IMR-90 (cell line): ENCODE data around the gene PPL. TPM values are rescaled to one million over a fixed set of nuclear protein-coding genes. Genes with fewer than 3 reads are reported as not detected.

Experiments used
- ATAC-seq: fragments of 200-7000 bp; cut with Tn5 transposase; 2 replicates; pipeline ENCODE4 v1.9.1; 2020; ENCODE audit warnings: low read depth, mild to moderate bottlenecking, moderate library complexity
- BruUV-seq: library from RNA; stranded (reverse); fragments of 400-500 nt; replicated peaks from 2 replicates; lab custom pipeline; 2021; lab: Mats Ljungman, UMichigan
- CTCF ChIA-PET: fragments of 300-600 bp; formaldehyde crosslinking; extraction: SDS; loops from one replicate; lab custom pipeline; 2021; ENCODE audit warnings: antibody characterized with exemption; lab: Yijun Ruan, JAX
- POLR2A ChIA-PET: fragments of 300-600 bp; sonication (Branson Sonifier 250); formaldehyde crosslinking; loops from one replicate; lab custom pipeline; 2022; ENCODE audit warnings: antibody characterized with exemption; ENCODE audit not compliant: unreplicated experiment; lab: Charles Lee
- DNase-seq: peaks from one replicate; pipeline ENCODE4 v3.0.0; 2013
- H2AFZ ChIP-seq: replicated peaks from 2 replicates; pipeline ENCODE3; 2013; ENCODE audit warnings: low read length, mild to moderate bottlenecking; ENCODE audit not compliant: poor library complexity
- H2AK5ac ChIP-seq: 2 replicates; pipeline ENCODE4 v1.6.1; 2013; ENCODE audit warnings: low read depth, low read length, inconsistent platforms
- H2AK9ac ChIP-seq: replicated peaks from 2 replicates; pipeline ENCODE3; 2013; ENCODE audit warnings: mild to moderate bottlenecking, low read depth, low read length, moderate library complexity; ENCODE audit not compliant: poor library complexity
- H2BK120ac ChIP-seq: 2 replicates; pipeline ENCODE4 v1.6.1; 2013; ENCODE audit warnings: low read depth, low read length, inconsistent platforms
- H2BK15ac ChIP-seq: 3 replicates; pipeline ENCODE4 v1.6.1; 2013; ENCODE audit warnings: low read depth, low read length, inconsistent platforms
- H2BK20ac ChIP-seq: 2 replicates; pipeline ENCODE4 v1.6.1; 2013; ENCODE audit warnings: low read depth, mild to moderate bottlenecking, inconsistent platforms, low read length, moderate library complexity
- H2BK5ac ChIP-seq: 2 replicates; pipeline ENCODE4 v1.6.1; 2013; ENCODE audit warnings: mild to moderate bottlenecking, low read depth, low read length, inconsistent platforms; ENCODE audit not compliant: poor library complexity, severe bottlenecking
- H3K14ac ChIP-seq: replicated peaks from 2 replicates; pipeline ENCODE4 v1.6.1; 2013; ENCODE audit warnings: low read depth, low read length, inconsistent platforms
- H3K18ac ChIP-seq: 2 replicates; pipeline ENCODE4 v1.6.1; 2013; ENCODE audit warnings: low read depth, low read length, control low read depth
- H3K23ac ChIP-seq: 2 replicates; pipeline ENCODE4 v1.6.1; 2013; ENCODE audit warnings: low read depth, low read length, inconsistent platforms
- H3K27ac ChIP-seq: 2 replicates; pipeline ENCODE4 v1.5.1; 2013; ENCODE audit warnings: mild to moderate bottlenecking, control low read depth, low read length; ENCODE audit not compliant: insufficient read depth
- H3K27me3 ChIP-seq: 2 replicates; pipeline ENCODE4 v1.6.1; 2013; ENCODE audit warnings: low read length; ENCODE audit not compliant: control insufficient read depth, insufficient read depth
- H3K36me3 ChIP-seq: 2 replicates; pipeline ENCODE4 v1.6.1; 2013; ENCODE audit warnings: low read length, mixed read lengths; ENCODE audit not compliant: control insufficient read depth, insufficient read depth
- H3K4ac ChIP-seq: 2 replicates; pipeline ENCODE4 v1.6.1; 2013; ENCODE audit warnings: low read depth, low read length, inconsistent platforms
- H3K4me1 ChIP-seq: 2 replicates; pipeline ENCODE4 v1.6.1; 2013; ENCODE audit warnings: low read length, mixed read lengths; ENCODE audit not compliant: control insufficient read depth, insufficient read depth
- H3K4me2 ChIP-seq: 2 replicates; pipeline ENCODE4 v1.6.1; 2013; ENCODE audit warnings: low read depth, mild to moderate bottlenecking, control low read depth, low read length, moderate library complexity
- H3K4me3 ChIP-seq: 2 replicates; pipeline ENCODE4 v1.5.1; 2013; ENCODE audit warnings: low read depth, mild to moderate bottlenecking, control low read depth, low read length, moderate library complexity; ENCODE audit not compliant: insufficient read depth
- H3K56ac ChIP-seq: 2 replicates; pipeline ENCODE4 v1.6.1; 2013; ENCODE audit warnings: low read length, inconsistent platforms; ENCODE audit not compliant: insufficient read depth; ENCODE audit errors: extremely low read depth
- H3K79me1 ChIP-seq, 2 experiments: 2 replicates each; pipeline ENCODE4 v1.6.1; 2013; ENCODE audit warnings: low read length in 2 of 2, inconsistent platforms in 1 of 2, low read depth in 1 of 2
- H3K9ac ChIP-seq: 2 replicates; pipeline ENCODE4 v1.6.1; 2013; ENCODE audit warnings: low read depth, low read length, control low read depth
- H3K9me1 ChIP-seq: 2 replicates; pipeline ENCODE4 v1.6.1; 2013; ENCODE audit warnings: low read length, inconsistent platforms; ENCODE audit not compliant: insufficient read depth
- H3K9me3 ChIP-seq: 2 replicates; pipeline ENCODE4 v1.6.1; 2013; ENCODE audit warnings: low read length; ENCODE audit not compliant: control insufficient read depth, insufficient read depth
- H4K20me1 ChIP-seq: 2 replicates; pipeline ENCODE4 v1.6.1; 2013; ENCODE audit warnings: low read length, inconsistent platforms; ENCODE audit not compliant: insufficient read depth
- H4K5ac ChIP-seq: 2 replicates; pipeline ENCODE4 v1.6.1; 2013; ENCODE audit warnings: mild to moderate bottlenecking, low read depth, low read length, control low read depth
- H4K8ac ChIP-seq, 2 experiments: 2 replicates each; pipeline ENCODE4 v1.6.1; 2013; ENCODE audit warnings: low read depth in 2 of 2, low read length in 2 of 2, control low read depth in 1 of 2, inconsistent platforms in 1 of 2
- H4K91ac ChIP-seq: 2 replicates; pipeline ENCODE4 v1.6.1; 2013; ENCODE audit warnings: low read depth, low read length, inconsistent platforms; ENCODE audit not compliant: insufficient read depth
- BHLHE40 ChIP-seq: fragments of 150-350 bp; IDR thresholded peaks from 2 replicates; pipeline ENCODE4 v1.6.1; 2016; ENCODE audit warnings: mild to moderate bottlenecking, low read depth, low read length
- CEBPB ChIP-seq: IDR thresholded peaks from 2 replicates; pipeline ENCODE4 v1.6.1; 2012; ENCODE audit warnings: low read depth, low read length, improper control_type of control experiment
- CHD1 ChIP-seq: IDR thresholded peaks from 2 replicates; pipeline ENCODE4 v1.6.1; 2012; ENCODE audit warnings: low read depth, low read length, improper control_type of control experiment
- CTCF ChIP-seq: conservative IDR thresholded peaks from 2 replicates; pipeline ENCODE4 v1.5.1; 2012; ENCODE audit warnings: mild to moderate bottlenecking, low read depth, low read length, improper control_type of control experiment
- ELK1 ChIP-seq: fragments of 150-350 bp; IDR thresholded peaks from 2 replicates; pipeline ENCODE4 v1.6.1; 2016; ENCODE audit warnings: low read depth, mild to moderate bottlenecking, low read length, moderate library complexity, borderline replicate concordance
- MXI1 ChIP-seq: IDR thresholded peaks from 2 replicates; pipeline ENCODE4 v1.6.1; 2012; ENCODE audit warnings: low read depth, mild to moderate bottlenecking, low read length, moderate library complexity, borderline replicate concordance
- NFE2L2 ChIP-seq: fragments of 150-350 bp; IDR thresholded peaks from 2 replicates; pipeline ENCODE4 v1.6.1; 2016; ENCODE audit warnings: low read depth, mild to moderate bottlenecking, low read length
- POLR2A ChIP-seq: IDR thresholded peaks from 2 replicates; pipeline ENCODE4 v1.6.1; 2012; ENCODE audit warnings: mild to moderate bottlenecking, low read depth, low read length
- RAD21 ChIP-seq: IDR thresholded peaks from 2 replicates; pipeline ENCODE4 v1.6.1; 2012; ENCODE audit warnings: low read length, improper control_type of control experiment
- RCOR1 ChIP-seq: IDR thresholded peaks from 2 replicates; pipeline ENCODE4 v1.6.1; 2012; ENCODE audit warnings: mild to moderate bottlenecking, low read length, improper control_type of control experiment; ENCODE audit not compliant: insufficient replicate concordance
- RFX5 ChIP-seq: IDR thresholded peaks from 2 replicates; pipeline ENCODE4 v1.8.0; 2012; ENCODE audit warnings: low read depth, mild to moderate bottlenecking, low read length, moderate library complexity
- USF2 ChIP-seq: fragments of 150-350 bp; IDR thresholded peaks from 2 replicates; pipeline ENCODE4 v1.6.1; 2017; ENCODE audit warnings: mild to moderate bottlenecking, antibody characterized with exemption, low read length, low read depth
- WGBS, 2 experiments: methylation state at CpG; one replicate each; pipeline versions ENCODE4 v1.1.5 to v1.1.7; 2013; ENCODE audit warnings: missing lambda C conversion rate in 2 of 2; ENCODE audit not compliant: insufficient read length in 1 of 2; ENCODE audit errors: extremely low coverage in 2 of 2; 5-methylcytosine and 5-hydroxymethylcytosine counted together
- dilution Hi-C: fragments of 300-500 bp; cut with HindIII; formaldehyde crosslinking; loops from one replicate; pipeline ENCODE4 v1.14.3; 2018; ENCODE audit warnings: low sequenced_read_pairs; ENCODE audit not compliant: unreplicated experiment
- in situ Hi-C: fragments of 300-500 bp; cut with MboI; formaldehyde crosslinking; loops from 3 replicates; pipeline ENCODE4 v1.14.3; 2019; ENCODE audit warnings: low sequenced_read_pairs, inconsistent platforms, mixed read lengths
- intact Hi-C: fragments of 100-400 bp; cut with micrococcal nuclease; formaldehyde crosslinking; loops from 2 replicates; pipeline ENCODE4 v1.10.0; 2022
- polyA plus RNA-seq, 3 experiments: library from polyadenylated mRNA; depleted of rRNA; stranded (reverse); fragments of >200 nt; gene quantifications; 2 replicates each; pipeline ENCODE4 v1.2.3, GENCODE V29; 2012; ENCODE audit warnings: low replicate concordance in 1 of 3
- total RNA-seq: library from RNA; depleted of rRNA; stranded (reverse); fragments of >200 nt; gene quantifications from 2 replicates; pipeline ENCODE4 v1.2.3, GENCODE V29; 2012

Gene PPL
- total and polyA plus RNA-seq, 2 of the 4 experiments (the other 2 are of a cell fraction): 0.34 to 0.36 TPM

GRCh38 chr16:4940719-4941118 is 3.8 kb upstream of the PPL start:
- H3K23ac ChIP-seq: no peak overlapping the region
- BruUV-seq: no TSS peak
- H3K27me3 ChIP-seq: peaks cover 24% of the 10 kb centered on the region
- intact Hi-C loops: loop anchor here (5.0 kb wide), 1 partner anchor 58 kb away; no protein-coding TSS in a partner anchor
- ATAC-seq (no peak), DNase-seq (no peak)
- H4K20me1 ChIP-seq: 0 out of 2 replicates have a peak, but pooled peaks cover 3% of the 10 kb centered on the region
- TF ChIP-seq RCOR1: no peak
- TF ChIP-seq MXI1: no peak
- TF ChIP-seq CHD1: no peak
- no peak for TF ChIP-seq RAD21
- no peak for TF ChIP-seq RFX5
- no peak for TF ChIP-seq USF2
- TF ChIP-seq CTCF: no peak
- no peak for TF ChIP-seq POLR2A
- no peak for TF ChIP-seq ELK1
- TF ChIP-seq BHLHE40: no peak
- no peak for TF ChIP-seq CEBPB
- TF ChIP-seq NFE2L2: no peak
- CTCF ChIA-PET: no interaction called here
- 0 out of 2 replicates have a peak overlapping the region, but pooled peaks have one; percentile 47 for H2AK5ac ChIP-seq
- H3K9me3 ChIP-seq: no peaks in the 10 kb centered on the region
- no peak overlapping the region for H3K27ac ChIP-seq
- H3K4me2 ChIP-seq: no peak overlapping the region
- peaks cover 22% of the 10 kb centered on the region; the same call in 1 of the 2 replicates for H3K9me1 ChIP-seq
- no CpG with 5 or more reads among the region's 7 CpGs for WGBS, 2 experiments
- no peak overlapping the region for H4K5ac ChIP-seq
- H4K8ac ChIP-seq: no peak overlapping the region
- peak overlapping the region; percentile 14 for H2AFZ ChIP-seq
- H2BK120ac ChIP-seq: no peak overlapping the region
- POLR2A ChIA-PET: no interaction called here
- H3K18ac ChIP-seq: no peak overlapping the region
- no peak overlapping the region for H2BK20ac ChIP-seq
- H3K36me3 ChIP-seq: no peaks in the 10 kb centered on the region
- no peak overlapping the region for H3K56ac ChIP-seq
- peaks cover 30% of the 10 kb centered on the region for H3K4me1 ChIP-seq
- dilution Hi-C loops: no loop called here
- in situ Hi-C loops: loop anchor here (10.0 kb wide), 1 partner anchor 56 kb away; no protein-coding TSS in a partner anchor
- H4K91ac ChIP-seq: no peak overlapping the region
- H3K79me1 ChIP-seq: no peaks in the 10 kb centered on the region
- no peak overlapping the region for H3K4ac ChIP-seq
- no peak overlapping the region for H2BK15ac ChIP-seq
- no peak overlapping the region for H3K9ac ChIP-seq
- no peak overlapping the region for H2BK5ac ChIP-seq
- no peak overlapping the region for H3K14ac ChIP-seq
- no peak overlapping the region for H3K4me3 ChIP-seq
- peak overlapping the region; percentile 79 for H2AK9ac ChIP-seq
